GM10266 (cell line): ENCODE results near the gene PDE11A.

Source experiments
- DNase-seq: peaks from one replicate; pipeline ENCODE4 v3.0.0; 2012; ENCODE audit errors: extremely low spot score
- TF ChIP-seq, protein P1 (sequence below): IDR thresholded peaks from 2 replicates; pipeline ENCODE4 v1.5.1; 2012; ENCODE audit warnings: mild to moderate bottlenecking, low read depth; ENCODE audit not compliant: control insufficient read depth, insufficient read depth; ENCODE audit errors: missing control alignments

Gene PDE11A

DNA sequence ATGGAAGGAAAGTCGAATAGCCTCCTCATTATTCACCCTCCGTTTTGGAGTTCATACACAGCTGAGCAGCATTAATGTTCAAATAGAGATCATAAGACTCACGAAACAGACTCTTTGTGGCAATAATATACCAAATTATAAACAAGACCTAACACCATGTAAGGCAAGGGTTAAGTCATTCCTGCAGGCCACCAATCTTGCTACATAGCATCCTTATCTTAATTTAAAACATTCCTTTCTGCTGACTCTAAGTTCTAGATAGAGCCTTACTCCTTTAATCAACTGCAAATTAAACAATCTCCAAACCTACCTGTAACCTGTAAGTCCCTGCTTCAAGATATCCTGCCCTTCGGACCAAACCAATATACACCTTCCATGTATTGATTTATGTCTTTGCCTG, 178.0 kb downstream of the PDE11A start:
- no peak for DNase-seq
- TF ChIP-seq, protein P1, sequence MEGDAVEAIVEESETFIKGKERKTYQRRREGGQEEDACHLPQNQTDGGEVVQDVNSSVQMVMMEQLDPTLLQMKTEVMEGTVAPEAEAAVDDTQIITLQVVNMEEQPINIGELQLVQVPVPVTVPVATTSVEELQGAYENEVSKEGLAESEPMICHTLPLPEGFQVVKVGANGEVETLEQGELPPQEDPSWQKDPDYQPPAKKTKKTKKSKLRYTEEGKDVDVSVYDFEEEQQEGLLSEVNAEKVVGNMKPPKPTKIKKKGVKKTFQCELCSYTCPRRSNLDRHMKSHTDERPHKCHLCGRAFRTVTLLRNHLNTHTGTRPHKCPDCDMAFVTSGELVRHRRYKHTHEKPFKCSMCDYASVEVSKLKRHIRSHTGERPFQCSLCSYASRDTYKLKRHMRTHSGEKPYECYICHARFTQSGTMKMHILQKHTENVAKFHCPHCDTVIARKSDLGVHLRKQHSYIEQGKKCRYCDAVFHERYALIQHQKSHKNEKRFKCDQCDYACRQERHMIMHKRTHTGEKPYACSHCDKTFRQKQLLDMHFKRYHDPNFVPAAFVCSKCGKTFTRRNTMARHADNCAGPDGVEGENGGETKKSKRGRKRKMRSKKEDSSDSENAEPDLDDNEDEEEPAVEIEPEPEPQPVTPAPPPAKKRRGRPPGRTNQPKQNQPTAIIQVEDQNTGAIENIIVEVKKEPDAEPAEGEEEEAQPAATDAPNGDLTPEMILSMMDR: no peak

DNA sequence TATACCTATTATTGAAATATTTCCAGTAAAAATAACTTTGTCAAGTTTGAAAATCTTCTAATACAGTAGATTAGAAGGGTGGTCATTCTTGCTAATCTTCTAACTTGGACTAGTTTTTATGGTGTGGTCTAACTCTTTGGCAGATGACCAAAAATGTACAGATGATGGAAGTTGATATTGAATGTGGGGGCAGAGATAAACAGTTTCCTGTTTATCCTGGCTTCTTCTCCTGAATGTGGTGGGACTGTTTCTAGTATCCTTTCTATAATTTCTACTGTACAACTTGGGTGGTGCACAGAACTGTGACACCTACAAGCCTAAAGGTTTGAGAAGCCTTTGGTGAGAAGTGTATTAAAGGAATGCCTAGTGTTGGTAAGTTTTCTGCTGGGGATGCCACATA, 178.7 kb downstream of the PDE11A start:
- no peak for DNase-seq
- TF ChIP-seq, protein P1: no peak

DNA sequence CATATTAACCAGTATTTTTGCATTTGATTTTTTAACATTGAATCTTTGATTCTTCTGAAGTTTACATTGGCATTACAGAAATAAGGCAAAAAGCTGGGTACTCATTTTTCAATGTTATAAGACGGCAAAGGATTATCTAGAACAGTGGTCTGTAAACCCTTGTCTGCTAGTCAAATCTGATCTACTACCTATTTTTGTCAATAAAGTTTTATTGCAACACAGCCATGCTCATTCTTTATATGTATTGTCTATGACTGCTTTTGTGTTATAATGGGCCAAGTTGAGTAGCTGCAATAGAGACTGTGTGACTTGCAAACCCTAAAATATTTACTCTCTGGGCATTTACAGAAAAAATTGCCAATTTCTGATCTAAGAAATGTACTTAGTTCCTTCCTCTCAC, 181.0 kb downstream of the PDE11A start:
- TF ChIP-seq, protein P1: no peak

DNA sequence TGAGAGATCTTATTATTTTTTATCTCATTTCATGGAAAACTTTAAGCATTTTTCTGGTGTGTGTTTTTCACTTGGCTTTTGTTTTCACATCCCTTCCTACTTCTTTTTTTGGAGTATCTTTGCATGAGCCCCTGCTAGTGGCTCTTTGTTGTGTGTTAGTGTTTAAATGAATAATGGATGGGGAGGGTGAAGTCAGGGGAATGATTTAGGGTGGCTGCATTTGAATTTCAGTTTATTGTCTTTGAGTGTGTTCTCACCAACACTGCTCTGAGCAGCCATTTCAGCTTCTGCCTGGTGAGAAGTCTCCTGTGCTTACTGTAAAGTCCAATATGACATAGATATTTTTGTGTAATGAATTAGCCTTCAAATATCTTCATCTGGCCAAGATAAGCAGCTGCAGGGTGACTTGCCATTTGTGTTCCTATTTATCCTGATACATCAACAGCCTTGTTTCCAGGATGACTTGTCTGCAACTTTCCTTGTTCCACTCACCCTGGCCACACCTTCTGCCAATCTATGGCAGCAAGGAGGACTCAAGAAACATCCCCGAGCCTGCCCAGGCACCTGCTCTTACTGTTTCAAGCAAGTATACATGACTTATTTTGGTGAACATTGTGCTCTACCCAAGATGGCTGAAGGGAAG, 182.6 kb downstream of the PDE11A start:
- TF ChIP-seq, protein P1: no peak
- DNase-seq: no peak

More for the DNA sequence above, 181.0 kb downstream of the PDE11A start:
- no peak for DNase-seq

DNA sequence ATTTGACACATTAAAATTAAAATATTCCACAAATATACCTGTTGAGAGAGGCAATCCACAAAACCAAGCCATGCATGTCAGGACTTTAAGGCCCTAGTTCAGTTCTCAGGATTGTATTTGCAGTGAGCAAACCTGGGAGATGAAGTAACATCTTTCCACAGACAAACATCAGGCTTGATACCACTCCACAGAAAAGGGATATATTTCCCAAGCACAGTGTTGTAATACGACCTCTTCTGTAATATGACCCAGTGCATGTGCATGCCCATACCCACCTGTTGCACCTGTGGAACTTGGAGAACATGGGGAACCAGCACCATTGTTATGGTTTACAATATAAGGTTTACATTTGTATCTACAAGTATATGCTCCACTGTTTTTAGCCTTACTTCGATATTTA, 184.0 kb downstream of the PDE11A start:
- TF ChIP-seq, protein P1: no peak
- DNase-seq: no peak

DNA sequence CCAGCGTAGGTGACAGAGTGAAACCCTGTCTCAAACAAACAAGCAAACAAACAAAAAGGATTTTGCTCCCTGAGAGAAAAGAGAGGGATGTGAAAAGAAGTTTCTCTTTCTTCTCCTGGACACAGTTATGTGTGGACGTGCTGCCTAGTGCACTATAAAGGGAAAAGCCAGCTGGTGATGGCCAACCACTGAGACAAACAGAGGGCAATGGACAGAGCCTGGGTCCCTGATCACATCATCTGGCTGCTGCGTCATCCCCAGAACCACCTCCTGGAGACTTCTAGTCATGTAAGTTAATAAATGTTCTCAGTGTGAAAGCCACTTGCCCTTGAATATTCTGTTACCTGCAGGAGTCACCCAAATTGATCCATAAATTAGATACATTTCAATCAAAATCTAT, 184.9 kb downstream of the PDE11A start:
- DNase-seq: no peak
- TF ChIP-seq, protein P1: no peak

DNA sequence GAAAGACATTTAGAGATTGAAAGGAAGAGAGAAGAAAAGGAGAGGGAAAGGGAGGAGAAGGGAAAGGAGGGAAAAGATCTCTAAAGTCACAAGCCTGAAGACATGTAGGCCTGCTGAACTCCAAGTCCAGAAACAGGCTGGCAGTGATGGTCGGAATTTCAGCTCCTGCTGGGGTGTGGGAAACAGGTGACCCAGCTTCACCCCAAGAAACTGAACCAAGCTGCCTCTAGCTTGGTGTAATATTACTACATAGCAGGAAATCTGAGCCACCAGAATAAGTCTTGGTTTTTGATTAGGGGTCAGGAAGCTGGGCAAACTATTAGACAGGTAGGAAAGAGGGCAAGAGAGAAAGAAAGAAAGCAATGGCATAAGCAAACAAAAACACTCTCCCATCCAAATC, 185.8 kb downstream of the PDE11A start:
- no peak for DNase-seq
- TF ChIP-seq, protein P1: no peak
